ENCODE measurements around the gene ADGRL3.

ADGRL3 gene

DNA sequence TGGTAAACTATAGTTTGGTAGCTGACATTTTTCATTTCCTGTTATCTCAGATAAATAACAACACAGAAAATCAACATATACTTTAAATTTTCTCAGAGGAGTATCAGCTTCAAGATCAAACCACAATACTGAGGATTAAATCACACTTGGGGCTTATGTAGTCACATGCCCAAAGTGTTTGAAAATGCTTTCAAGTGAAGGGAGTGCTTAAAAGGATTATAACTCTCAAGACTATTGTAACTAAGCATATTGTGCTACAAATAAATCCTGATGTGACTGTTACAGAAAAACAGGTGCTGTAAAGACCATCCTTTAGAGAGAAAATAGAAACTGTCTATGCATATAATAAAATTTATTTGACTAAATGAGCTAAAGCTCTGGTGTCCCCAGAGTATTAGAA, 887.6 kb downstream of the ADGRL3 start:
- no peak for DNase-seq (ENCODE audit: low read depth in 2 of 2)

GRCh38 chr4:62093735-62094134, 893.6 kb downstream of the ADGRL3 start:
- no peak for DNase-seq (ENCODE audit: low read depth in 2 of 2)

- DNase-seq (ENCODE audit: low read depth in 2 of 2): no peak
Observed at GRCh38 chr4:62096881-62097280, 896.8 kb downstream of the ADGRL3 start.

- no peak for DNase-seq (ENCODE audit: low read depth in 2 of 2)
Observed at GRCh38 chr4:62115216-62115615, 915.1 kb downstream of the ADGRL3 start.

DNA sequence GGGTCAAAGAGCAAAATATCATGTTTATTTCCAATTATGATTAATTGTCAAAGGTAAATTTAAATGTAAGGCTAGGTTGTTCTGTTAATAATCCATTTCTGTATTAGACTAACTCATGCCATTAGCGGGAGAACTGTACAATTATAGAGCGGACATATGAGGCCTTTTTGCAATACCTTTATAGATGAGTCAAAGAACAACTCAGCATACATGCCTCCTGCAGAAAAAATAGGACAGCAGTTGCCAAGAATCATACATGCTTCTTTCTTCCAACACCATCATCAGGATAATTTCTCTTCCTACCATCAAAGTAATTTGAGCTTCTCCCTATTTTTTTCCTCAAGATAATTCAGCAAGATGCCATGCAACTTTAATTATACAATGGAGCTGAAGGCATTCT, 917.8 kb downstream of the ADGRL3 start:
- DNase-seq (ENCODE audit: low read depth in 2 of 2): no peak

DNA sequence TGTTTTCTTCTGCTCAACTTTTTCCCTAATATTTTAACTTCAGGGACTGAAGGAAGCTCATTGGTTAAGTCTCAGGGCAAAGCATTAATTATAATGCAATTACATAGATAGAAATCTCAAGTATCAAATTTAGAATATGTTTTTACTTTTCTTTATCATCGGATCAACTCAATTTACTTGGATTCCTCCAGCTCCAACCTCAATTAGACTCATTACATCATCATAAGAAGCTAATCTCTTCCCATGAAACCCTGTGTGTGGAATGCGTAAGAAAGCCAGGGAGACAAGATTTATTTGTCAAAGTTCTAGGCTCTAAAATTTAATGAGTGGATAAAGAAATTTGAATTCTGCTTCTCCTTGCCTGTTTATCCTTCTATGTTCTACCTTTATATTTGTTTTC, 918.4 kb downstream of the ADGRL3 start:
- no peak for DNase-seq (ENCODE audit: low read depth in 2 of 2)

DNA sequence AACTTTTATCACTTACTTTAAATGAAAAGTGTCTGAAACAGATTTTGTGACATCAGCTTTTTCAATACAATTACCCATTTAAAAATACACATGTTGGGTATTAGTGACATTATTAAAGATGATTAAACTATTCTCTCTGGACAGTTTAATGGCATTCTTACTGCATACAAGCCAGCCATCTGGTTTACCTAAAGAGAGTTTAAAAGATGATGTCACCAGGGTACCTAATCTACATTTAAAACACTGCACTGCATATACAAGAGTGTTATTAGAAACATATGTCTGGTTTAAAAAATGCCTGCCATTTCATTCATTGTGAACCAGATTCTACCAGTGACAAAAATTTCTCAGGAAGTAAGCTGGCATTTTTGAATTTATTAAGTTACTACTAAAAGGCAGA, 919.1 kb downstream of the ADGRL3 start:
- DNase-seq (ENCODE audit: low read depth in 2 of 2): no peak

GRCh38 chr4:62126064-62126732, 926.1 kb downstream of the ADGRL3 start:
- no peak for DNase-seq (ENCODE audit: low read depth in 2 of 2)

All from stimulated activated CD4-positive, alpha-beta T cell treated with anti-CD3 and anti-CD28 coated beads, Interleukin-12 subunit alpha, Interleukin-12 subunit beta, amount 100 ng/mL, for 24 hours (primary cell).